HEK293 (cell line): ENCODE measurements around the gene UFSP1.
"Not testable (repeated sequence)": the region's sequence is repeated elsewhere in the genome, so short reads cannot be mapped to it uniquely, and the experiment has no call there.

Source experiments
- CTCF ChIA-PET: fragments of 350-600 bp; formaldehyde crosslinking; extraction: SDS; loops from one replicate; lab custom pipeline; 2021; ENCODE audit warnings: antibody characterized with exemption; lab: Yijun Ruan, JAX
- POLR2A ChIA-PET: fragments of 300-600 bp; formaldehyde crosslinking; extraction: SDS; loops from one replicate; lab custom pipeline; 2020; ENCODE audit warnings: antibody characterized with exemption, inconsistent platforms; lab: Yijun Ruan, JAX
- H3K27ac ChIP-seq: fragments of 200-500 bp; sonication (Bioruptor generic); 2 replicates; pipeline ENCODE4 v1.5.1; 2014; ENCODE audit warnings: low read depth, low read length, control low read depth, inconsistent platforms; ENCODE audit errors: extremely low read depth
- H3K36me3 ChIP-seq, 2 experiments: fragments of 200-500 bp in 1 of 2; sonication (Bioruptor generic) in 1 of 2; 1 replicate in 1 of 2; 2 replicates in 1 of 2; pipeline ENCODE4 v1.5.1; 2014 to 2017; ENCODE audit warnings: inconsistent platforms in 2 of 2, low read length in 2 of 2; ENCODE audit not compliant: control insufficient read depth in 2 of 2, insufficient read depth in 1 of 2
- H3K4me1 ChIP-seq: fragments of 200-500 bp; sonication (Bioruptor generic); 2 replicates; pipeline ENCODE4 v1.5.1; 2014; ENCODE audit warnings: mild to moderate bottlenecking, low read length, inconsistent platforms; ENCODE audit not compliant: control insufficient read depth, insufficient read depth
- H3K4me3 ChIP-seq: 2 replicates; pipeline ENCODE4 v1.5.1; 2011; ENCODE audit warnings: low read depth, mild to moderate bottlenecking, control low read depth, low read length, moderate library complexity
- H3K9me3 ChIP-seq: fragments of 200-500 bp; sonication (Bioruptor generic); 2 replicates; pipeline ENCODE4 v1.5.1; 2014; ENCODE audit warnings: low read depth, low read length, inconsistent platforms; ENCODE audit not compliant: control insufficient read depth, insufficient read depth
- GFI1B ChIP-seq: fragments of 450-650 bp; formaldehyde crosslinking; IDR thresholded peaks from 2 replicates; pipeline ENCODE4 v1.5.1; 2016; ENCODE audit warnings: missing biosample characterization, missing genetic modification characterization
- OVOL3 ChIP-seq: fragments of 450-650 bp; formaldehyde crosslinking; IDR thresholded peaks from 2 replicates; pipeline ENCODE4 v1.5.1; 2016; ENCODE audit warnings: missing biosample characterization, missing genetic modification characterization
- PRDM10 ChIP-seq: fragments of 450-650 bp; formaldehyde crosslinking; IDR thresholded peaks from 2 replicates; pipeline ENCODE4 v1.5.1; 2016; ENCODE audit warnings: missing biosample characterization, missing genetic modification characterization
- SETDB1 ChIP-seq: IDR thresholded peaks from one replicate; pipeline ENCODE4 v1.6.1; 2017; ENCODE audit warnings: mild to moderate bottlenecking, low read length, moderate library complexity, mixed read lengths; ENCODE audit not compliant: insufficient read length
- YY2 ChIP-seq: fragments of 450-650 bp; formaldehyde crosslinking; IDR thresholded peaks from 2 replicates; pipeline ENCODE4 v1.5.1; 2016; ENCODE audit warnings: missing biosample characterization, missing genetic modification characterization
- ZNF121 ChIP-seq: fragments of 450-650 bp; formaldehyde crosslinking; IDR thresholded peaks from 2 replicates; pipeline ENCODE4 v1.5.1; 2016; ENCODE audit warnings: missing biosample characterization, missing genetic modification characterization
- ZNF132 ChIP-seq: fragments of 450-650 bp; formaldehyde crosslinking; IDR thresholded peaks from 2 replicates; pipeline ENCODE4 v1.5.1; 2017; ENCODE audit warnings: missing biosample characterization, missing genetic modification characterization, borderline replicate concordance
- ZNF138 ChIP-seq: fragments of 450-650 bp; formaldehyde crosslinking; IDR thresholded peaks from 2 replicates; pipeline ENCODE4 v1.5.1; 2016; ENCODE audit warnings: missing biosample characterization, missing genetic modification characterization, borderline replicate concordance
- ZNF140 ChIP-seq: fragments of 450-650 bp; formaldehyde crosslinking; IDR thresholded peaks from 2 replicates; pipeline ENCODE4 v1.5.1; 2016; ENCODE audit warnings: missing biosample characterization, missing genetic modification characterization
- ZNF239 ChIP-seq: fragments of 450-650 bp; formaldehyde crosslinking; IDR thresholded peaks from 2 replicates; pipeline ENCODE4 v1.5.1; 2016; ENCODE audit warnings: missing biosample characterization, missing genetic modification characterization
- ZNF248 ChIP-seq: fragments of 450-650 bp; formaldehyde crosslinking; IDR thresholded peaks from 2 replicates; pipeline ENCODE4 v1.5.1; 2017; ENCODE audit warnings: missing biosample characterization, missing genetic modification characterization
- ZNF324 ChIP-seq: fragments of 450-650 bp; formaldehyde crosslinking; IDR thresholded peaks from 2 replicates; pipeline ENCODE4 v1.5.1; 2016; ENCODE audit warnings: missing biosample characterization, missing genetic modification characterization
- ZNF48 ChIP-seq: fragments of 450-650 bp; formaldehyde crosslinking; IDR thresholded peaks from 2 replicates; pipeline ENCODE4 v1.5.1; 2016; ENCODE audit warnings: missing biosample characterization, missing genetic modification characterization
- ZNF529 ChIP-seq: fragments of 450-650 bp; formaldehyde crosslinking; IDR thresholded peaks from 2 replicates; pipeline ENCODE4 v1.5.1; 2017; ENCODE audit warnings: missing genetic modification characterization, missing biosample characterization; ENCODE audit not compliant: insufficient replicate concordance
- ZNF530 ChIP-seq: fragments of 450-650 bp; formaldehyde crosslinking; IDR thresholded peaks from 2 replicates; pipeline ENCODE4 v1.5.1; 2016; ENCODE audit warnings: low read depth, missing biosample characterization, missing genetic modification characterization
- ZSCAN23 ChIP-seq: fragments of 450-650 bp; formaldehyde crosslinking; IDR thresholded peaks from 2 replicates; pipeline ENCODE4 v1.5.1; 2016; ENCODE audit warnings: missing biosample characterization, missing genetic modification characterization
- TF ChIP-seq, protein P1 (sequence below): fragments of 450-650 bp; formaldehyde crosslinking; IDR thresholded peaks from 2 replicates; pipeline ENCODE4 v1.5.1; 2016; ENCODE audit warnings: missing biosample characterization, missing genetic modification characterization
- TF ChIP-seq, protein P2 (sequence below): fragments of 450-650 bp; formaldehyde crosslinking; IDR thresholded peaks from 2 replicates; pipeline ENCODE4; 2016; ENCODE audit warnings: missing biosample characterization, missing genetic modification characterization

UFSP1 gene

GRCh38 chr7:100855515-100855914 is 34.0 kb downstream of the UFSP1 start (continued):
- TF ChIP-seq PRDM10 (tag by site-specific recombination), result no peak

DNA sequence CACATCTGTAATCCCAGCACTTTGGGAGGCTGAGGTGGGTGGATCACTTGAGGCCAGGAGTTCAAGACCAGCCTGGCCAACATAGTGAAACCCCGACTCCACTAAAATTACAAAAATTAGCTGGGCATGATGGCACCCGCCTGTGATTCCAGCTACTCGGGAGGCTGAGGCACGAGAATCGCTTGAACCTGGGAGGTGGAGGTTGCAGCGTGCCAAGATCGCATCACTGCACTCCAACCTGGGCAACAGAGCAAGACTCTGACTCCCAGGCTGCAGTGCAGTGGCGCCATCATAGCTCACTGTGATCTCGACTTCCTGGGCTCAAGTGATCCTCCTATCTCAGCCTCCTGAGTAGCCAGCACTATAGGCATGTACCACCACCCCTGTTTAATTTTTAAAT is 34.6 kb downstream of the UFSP1 start:
- H3K4me1 ChIP-seq, H3K9me3 ChIP-seq, POLR2A ChIA-PET, H3K4me3 ChIP-seq: not testable (repeated sequence)
- 0 out of 2 replicates have a peak, but pooled peaks have one; percentile 56 for TF ChIP-seq ZNF121 (tag by site-specific recombination)
- TF ChIP-seq, all 188 proteins: peak for 1; not testable (repeated sequence) for 187
- H3K36me3 ChIP-seq, H3K27ac ChIP-seq: not testable (repeated sequence)
- CTCF ChIA-PET, result interaction anchor here (0.7 to 2.5 kb wide), 2 partner anchors 10 to 163 kb away, joined by 3 to 7 read pairs; no protein-coding TSS in a partner anchor

GRCh38 chr7:100854146-100854895 is 35.2 kb downstream of the UFSP1 start:
- Histone ChIP-seq H3K4me1 (peaks cover 3% of the 10 kb centered on the region; the same call in 1 of the 2 replicates), H3K36me3 (no peaks in the 10 kb centered on the region), H3K9me3 (no peaks in the 10 kb centered on the region), H3K4me3 (no peak overlapping the region), H3K27ac (no peak overlapping the region)
- POLR2A ChIA-PET, result no interaction called here
- CTCF ChIA-PET, result interaction anchor here (0.6 to 2.5 kb wide), 5 partner anchors 60 to 745 kb away, joined by 3 to 7 read pairs (median 3); no protein-coding TSS in a partner anchor
- no peak for TF ChIP-seq ZNF324 (tag by site-specific recombination)
- no peak for TF ChIP-seq ZNF48 (tag by site-specific recombination)
- no peak for TF ChIP-seq OVOL3 (tag by site-specific recombination)
- no peak for TF ChIP-seq ZNF248 (tag by site-specific recombination)

- ChIA-PET POLR2A (interaction anchor here (0.6 to 1.8 kb wide), 21 partner anchors 10 to 513 kb away, joined by 3 to 22 read pairs (median 5); partner anchors contain the start of genes EPHB4, FBXO24, MOSPD3 and POP7), CTCF (interaction anchor here (0.6 to 3.4 kb wide), 46 partner anchors 10 to 836 kb away, joined by 3 to 95 read pairs (median 4); partner anchors contain the start of genes EPHB4, FBXO24, LRCH4 and POP7)
- H3K4me3 ChIP-seq, result peak within 1 kb of the TSS; percentile 59
- peaks cover 3% of the 10 kb centered on the region; the same call in 1 of the 2 replicates for H3K4me1 ChIP-seq
- no peaks in the 10 kb centered on the region for H3K36me3 ChIP-seq
- H3K9me3 ChIP-seq, result no peaks in the 10 kb centered on the region
- peak within 1 kb of the TSS; percentile 54; the same call in 1 of the 2 replicates for H3K27ac ChIP-seq
- TF ChIP-seq ZSCAN23 (tag by site-specific recombination) (peak; percentile 39; the same call in 1 of the 2 replicates), YY2 (tag by site-specific recombination) (peak; percentile 69), SETDB1 (no peak), ZNF529 (tag by site-specific recombination) (no peak), GFI1B (tag by site-specific recombination) (no peak), ZNF140 (tag by site-specific recombination) (no peak), ZNF239 (tag by site-specific recombination) (no peak), ZNF530 (no peak), ZNF248 (tag by site-specific recombination) (no peak), ZNF132 (tag by site-specific recombination) (no peak), ZNF138 (tag by site-specific recombination) (no peak)
- TF ChIP-seq, protein P1, sequence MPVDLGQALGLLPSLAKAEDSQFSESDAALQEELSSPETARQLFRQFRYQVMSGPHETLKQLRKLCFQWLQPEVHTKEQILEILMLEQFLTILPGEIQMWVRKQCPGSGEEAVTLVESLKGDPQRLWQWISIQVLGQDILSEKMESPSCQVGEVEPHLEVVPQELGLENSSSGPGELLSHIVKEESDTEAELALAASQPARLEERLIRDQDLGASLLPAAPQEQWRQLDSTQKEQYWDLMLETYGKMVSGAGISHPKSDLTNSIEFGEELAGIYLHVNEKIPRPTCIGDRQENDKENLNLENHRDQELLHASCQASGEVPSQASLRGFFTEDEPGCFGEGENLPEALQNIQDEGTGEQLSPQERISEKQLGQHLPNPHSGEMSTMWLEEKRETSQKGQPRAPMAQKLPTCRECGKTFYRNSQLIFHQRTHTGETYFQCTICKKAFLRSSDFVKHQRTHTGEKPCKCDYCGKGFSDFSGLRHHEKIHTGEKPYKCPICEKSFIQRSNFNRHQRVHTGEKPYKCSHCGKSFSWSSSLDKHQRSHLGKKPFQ (tag by site-specific recombination), result no peak
- TF ChIP-seq, protein P2, sequence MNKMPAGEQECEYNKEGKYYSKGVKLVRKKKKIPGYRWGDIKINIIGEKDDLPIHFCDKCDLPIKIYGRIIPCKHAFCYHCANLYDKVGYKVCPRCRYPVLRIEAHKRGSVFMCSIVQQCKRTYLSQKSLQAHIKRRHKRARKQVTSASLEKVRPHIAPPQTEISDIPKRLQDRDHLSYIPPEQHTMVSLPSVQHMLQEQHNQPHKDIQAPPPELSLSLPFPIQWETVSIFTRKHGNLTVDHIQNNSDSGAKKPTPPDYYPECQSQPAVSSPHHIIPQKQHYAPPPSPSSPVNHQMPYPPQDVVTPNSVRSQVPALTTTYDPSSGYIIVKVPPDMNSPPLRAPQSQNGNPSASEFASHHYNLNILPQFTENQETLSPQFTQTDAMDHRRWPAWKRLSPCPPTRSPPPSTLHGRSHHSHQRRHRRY, result no peak
Observed at GRCh38 chr7:100852048-100852872, 37.3 kb downstream of the UFSP1 start, which contains the start of gene SLC12A9. Gene SLC12A9 (plus strand): TSS chr7:100852713. CDS start chr7:100854198, 1,485 bp downstream.
